CD1c-positive myeloid dendritic cell (primary cell): Measurements from ENCODE around the gene DDX4.
"Not testable (repeated sequence)": the region's sequence is repeated elsewhere in the genome, so short reads cannot be mapped to it uniquely, and the experiment has no call there.

Source experiments
- DNase-seq: peaks from one replicate; pipeline ENCODE4 v3.0.0-alpha.2; 2016; ENCODE audit errors: extremely low spot score

The DDX4 gene

GRCh38 chr5:55737793-55738192 is at the start of gene DDX4:
TSS of gene DDX4 (plus strand) at chr5:55738061. CDS start at chr5:55738964, 903 bp downstream.
- no peak for DNase-seq

- peak; percentile 51 for DNase-seq
Observed at GRCh38 chr5:55691265-55692105, 46.4 kb upstream of the DDX4 start.

DNA sequence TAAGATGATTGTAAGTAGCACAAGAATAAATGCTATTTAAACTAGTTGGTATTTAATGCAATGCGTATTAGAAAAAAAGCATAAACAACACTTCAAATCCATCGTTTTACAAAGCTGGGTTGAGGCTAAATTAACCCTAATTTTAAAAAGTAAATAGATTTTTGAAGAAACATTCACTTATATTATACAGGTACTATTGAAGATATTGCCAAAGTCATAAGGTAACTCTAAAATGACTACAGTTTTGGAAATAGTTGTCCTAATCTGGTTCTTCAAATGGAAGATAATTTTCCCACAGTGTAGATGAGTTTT is 45.8 kb upstream of the DDX4 start:
- no peak for DNase-seq

- no peak for DNase-seq
Observed at GRCh38 chr5:55692509-55692908, 45.4 kb upstream of the DDX4 start.

DNA sequence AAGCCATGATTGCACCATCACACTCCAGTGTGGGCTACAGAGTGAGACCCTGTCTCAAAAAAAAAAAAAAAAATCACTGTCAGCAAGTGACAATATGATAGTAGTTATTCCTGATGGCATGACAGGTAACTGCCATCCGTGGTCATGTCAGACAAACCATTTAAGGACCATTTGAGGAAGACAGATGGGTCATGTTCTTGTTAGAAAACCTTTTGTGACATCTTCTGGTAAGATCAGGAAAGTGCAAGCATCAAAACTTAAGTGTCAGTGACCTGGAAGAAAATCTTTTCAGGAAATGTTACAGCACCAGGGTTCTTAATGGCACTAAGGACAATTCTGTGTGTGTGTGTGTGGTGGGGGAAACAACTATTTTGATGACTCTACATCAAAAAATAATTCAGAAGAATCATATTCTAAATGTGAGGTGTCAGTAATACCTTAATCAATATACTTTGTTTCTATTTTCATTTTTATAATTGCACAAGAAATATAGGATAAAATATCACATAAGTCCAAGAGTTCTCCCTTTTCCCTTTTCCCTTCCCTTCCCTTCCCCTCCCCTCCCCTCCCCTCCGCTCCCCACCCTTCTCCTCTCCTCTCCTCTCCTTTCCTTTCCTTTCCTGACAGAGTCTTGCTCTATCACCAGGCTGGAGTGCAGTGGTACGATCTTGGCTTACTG is 43.6 kb upstream of the DDX4 start:
- peak; percentile 9 for DNase-seq

DNA sequence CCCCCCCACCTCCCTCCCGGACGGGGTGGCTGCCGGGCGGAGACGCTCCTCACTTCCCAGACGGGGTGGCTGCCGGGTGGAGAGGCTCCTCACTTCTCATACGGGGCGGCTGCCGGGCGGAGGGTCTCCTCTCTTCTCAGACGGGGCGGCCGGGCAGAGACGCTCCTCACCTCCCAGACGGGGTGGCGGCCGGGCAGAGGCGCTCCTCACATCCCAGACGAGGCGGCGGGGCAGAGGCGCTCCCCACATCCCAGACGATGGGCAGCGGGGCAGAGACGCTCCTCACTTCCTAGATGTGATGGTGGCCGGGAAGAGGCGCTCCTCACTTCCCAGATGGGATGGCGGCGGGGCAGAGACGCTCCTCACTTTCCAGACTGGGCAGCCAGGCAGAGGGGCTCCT is 41.2 kb upstream of the DDX4 start:
- DNase-seq, result not testable (repeated sequence)

GRCh38 chr5:55699041-55699688 is 38.7 kb upstream of the DDX4 start:
- DNase-seq, result peak; percentile 19

DNA sequence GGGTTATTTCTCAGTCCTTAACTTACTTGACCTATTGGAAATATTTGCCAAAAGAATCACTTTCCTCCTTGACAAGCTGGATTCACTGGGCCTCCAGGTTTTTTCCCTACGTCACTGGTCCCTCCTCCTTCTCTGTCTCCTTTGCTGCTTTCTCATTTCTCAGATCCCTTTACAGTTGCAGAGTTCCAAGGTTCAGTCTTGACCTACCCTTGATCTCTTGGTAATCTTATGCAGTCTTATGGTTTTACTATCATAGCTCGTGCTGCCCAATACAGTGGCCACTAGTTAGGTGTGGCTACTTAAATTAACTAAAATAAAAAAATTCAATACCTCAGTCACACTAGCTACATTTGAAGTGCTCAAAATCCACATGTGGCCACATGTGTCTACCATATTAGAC is 37.1 kb upstream of the DDX4 start:
- DNase-seq, result no peak

DNA sequence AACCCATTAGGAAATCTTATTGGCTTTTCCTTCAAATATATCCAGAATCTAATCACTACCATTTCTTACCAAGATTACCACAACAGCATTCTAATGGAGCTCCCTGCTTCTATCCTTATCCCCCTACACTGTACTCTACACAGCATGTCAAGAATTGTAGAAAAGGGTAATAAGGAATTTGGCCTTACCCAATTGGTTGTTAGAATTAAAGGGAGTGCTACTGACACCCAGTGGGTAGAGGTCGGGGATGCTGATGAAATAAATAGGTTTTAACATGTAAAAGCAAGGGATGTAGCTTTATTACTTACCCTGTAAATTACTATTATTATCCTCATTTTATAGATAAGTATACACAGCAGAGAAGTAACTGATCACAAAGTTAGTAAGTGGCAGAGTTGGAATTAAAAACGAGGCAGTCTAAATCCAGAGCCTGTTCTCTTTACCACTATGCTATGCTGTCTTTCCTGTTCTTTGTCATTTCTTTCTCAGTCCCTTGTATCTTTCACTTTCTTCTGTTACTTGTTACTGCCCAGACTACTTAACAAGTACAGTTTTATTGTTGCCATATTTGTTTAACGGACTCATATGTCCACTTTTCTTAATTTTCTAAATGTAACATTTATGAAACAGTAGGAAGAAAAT is 36.3 kb upstream of the DDX4 start:
- DNase-seq, result no peak

GRCh38 chr5:55702598-55703345 is 35.1 kb upstream of the DDX4 start:
- DNase-seq, result peak; percentile 32

DNA sequence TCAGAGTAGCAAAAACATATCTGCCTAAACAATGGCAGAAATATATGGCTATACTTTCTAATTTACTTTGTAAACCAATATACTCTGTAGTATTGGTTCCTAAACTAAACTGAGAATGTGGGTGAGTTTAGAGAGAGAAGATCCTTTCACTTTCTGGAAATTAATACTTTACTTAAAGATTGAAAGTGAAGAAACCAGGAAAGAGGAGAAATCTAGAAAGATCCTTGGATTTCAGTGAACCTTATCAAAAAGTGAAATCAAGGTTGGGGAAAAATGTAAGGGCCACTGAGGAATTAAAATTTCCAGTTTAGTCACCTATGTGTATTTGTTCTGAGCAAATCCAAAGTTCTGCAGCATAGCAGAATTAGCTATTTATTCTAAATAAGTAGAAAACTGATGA is 31.6 kb upstream of the DDX4 start:
- no peak for DNase-seq

DNA sequence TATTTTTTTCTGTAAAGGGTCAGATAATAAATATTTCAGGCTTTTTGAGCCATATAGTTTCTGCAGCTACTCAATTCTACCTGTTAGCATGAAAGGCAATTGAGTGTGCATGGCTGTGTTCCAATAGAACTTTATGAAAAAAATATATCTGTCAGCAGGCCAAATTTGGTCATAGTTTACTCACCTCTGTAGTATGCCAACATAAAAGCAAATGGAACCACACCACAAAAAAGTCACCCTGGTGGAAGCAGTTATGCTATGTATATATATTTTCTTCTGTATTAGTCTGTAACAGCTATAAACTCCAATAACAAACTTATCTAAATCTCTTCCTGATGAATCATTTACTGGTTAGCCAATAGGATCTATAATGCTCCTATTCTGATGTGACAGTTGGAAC is 29.1 kb upstream of the DDX4 start:
- DNase-seq, result no peak

DNA sequence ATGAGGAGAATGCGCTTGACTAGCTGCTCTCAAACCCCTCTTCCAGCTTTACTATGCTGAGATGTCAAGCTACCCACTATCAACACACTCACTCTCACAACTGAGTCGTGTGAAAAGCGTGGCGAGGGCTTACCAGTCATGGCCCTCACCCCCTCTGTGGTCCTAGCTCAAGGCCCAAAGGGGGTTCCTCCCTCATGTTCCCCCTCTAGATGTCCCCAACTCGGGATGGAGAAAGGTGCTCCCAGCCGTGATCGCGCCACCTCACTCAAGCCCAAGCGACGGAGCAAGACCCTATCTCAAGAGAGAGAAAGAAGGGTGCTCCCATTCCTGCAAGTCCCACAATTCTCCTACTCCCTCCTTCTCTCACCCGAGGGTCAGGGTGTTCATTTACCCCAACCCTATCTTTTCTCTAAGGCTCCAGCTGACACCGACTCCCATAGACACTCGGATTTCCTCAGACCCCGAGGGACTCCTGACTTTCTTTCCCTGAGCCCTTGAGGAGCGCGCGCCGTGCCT is 26.3 kb upstream of the DDX4 start:
- no peak for DNase-seq

GRCh38 chr5:55712023-55712859 is 25.6 kb upstream of the DDX4 start, which contains the start of gene SLC38A9:
TSS of gene SLC38A9 (minus strand) at chr5:55712324. CDS start at chr5:55697958, 14,366 bp downstream.
- DNase-seq, result peak; percentile 97

- no peak for DNase-seq
Observed at GRCh38 chr5:55713871-55714270, 24.0 kb upstream of the DDX4 start.

GRCh38 chr5:55714339-55714738 is 23.5 kb upstream of the DDX4 start:
- DNase-seq, result no peak

DNA sequence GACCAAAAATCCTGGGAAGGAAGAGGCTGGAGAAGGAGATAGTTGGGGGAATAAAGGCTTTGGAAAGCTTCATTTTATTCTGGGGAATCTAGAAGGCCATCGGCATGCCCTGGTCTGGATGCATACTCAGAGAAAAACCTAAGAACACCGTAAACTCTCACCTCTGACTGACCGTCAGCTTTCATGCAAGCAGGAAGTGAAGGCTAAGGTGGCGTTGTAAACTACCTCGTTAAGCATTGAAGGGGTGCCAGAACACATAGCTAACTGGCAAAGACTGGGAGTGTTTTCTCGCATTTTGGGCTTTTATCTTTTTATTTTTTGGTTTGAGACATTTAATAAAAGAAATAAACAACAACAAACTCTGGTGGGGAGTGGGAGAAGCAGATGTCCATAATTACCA is 23.1 kb upstream of the DDX4 start:
- no peak for DNase-seq

DNA sequence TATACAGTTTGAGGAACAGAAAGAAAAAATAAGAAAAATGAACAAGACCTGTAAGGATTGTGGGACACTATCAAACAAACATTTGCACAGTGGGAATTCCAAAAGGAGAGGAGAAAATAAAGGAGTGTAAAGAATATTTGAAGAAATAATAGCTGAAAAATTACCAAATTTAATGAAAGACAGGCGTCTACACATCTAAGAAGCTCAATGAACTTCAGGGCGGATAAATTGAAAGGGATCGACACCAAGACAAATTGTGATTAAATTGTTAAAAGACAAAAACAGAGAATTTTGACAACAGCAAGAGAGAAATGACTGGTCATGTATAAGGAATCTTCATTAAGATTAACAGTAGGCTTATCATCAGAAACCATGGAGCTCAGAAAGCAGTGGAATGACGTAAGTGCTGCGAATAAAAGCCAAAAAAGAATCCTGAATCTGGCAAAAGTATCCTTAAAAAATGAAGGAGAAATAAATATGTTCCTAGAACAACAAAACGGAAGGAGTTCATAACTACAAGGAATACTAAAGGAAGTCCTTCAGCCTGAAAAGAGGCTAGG is 22.3 kb upstream of the DDX4 start:
- DNase-seq, result no peak

DNA sequence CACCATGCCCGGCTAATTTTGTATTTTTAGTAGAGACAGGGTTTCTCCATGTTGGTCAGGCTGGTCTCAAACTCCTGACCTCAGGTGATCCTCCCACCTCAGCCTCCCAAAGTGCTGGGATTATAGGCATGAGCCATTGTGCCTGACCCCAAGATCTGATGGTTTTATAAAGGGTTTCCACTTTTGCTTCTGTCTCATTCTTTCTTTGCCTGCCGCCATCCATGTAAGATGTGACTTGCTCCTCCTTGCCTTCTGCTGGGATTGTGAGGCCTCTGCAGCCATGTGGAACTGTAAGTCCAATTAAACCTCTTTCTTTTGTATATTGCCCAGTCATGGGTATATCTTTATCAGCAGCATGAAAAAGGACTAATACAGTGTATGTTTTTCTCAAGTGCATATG is 18.8 kb upstream of the DDX4 start:
- DNase-seq, result not testable (repeated sequence)

- DNase-seq, result no peak
Observed at GRCh38 chr5:55720188-55720703, 17.6 kb upstream of the DDX4 start.
